ENCODE results near the gene TTC21B.

The TTC21B gene

GRCh38 chr2:165891943-165892342 is 61.6 kb downstream of the TTC21B start:
- H3K9me3 ChIP-seq (ENCODE audit: control insufficient read depth in 1 of 2, low read length in 2 of 2): no peaks in the 10 kb centered on the region
- H3K27me3 ChIP-seq (ENCODE audit: control insufficient read depth in 1 of 2, insufficient read depth in 2 of 2, low read length in 2 of 2): no peaks in the 10 kb centered on the region
- H3K9ac ChIP-seq (ENCODE audit: low read depth in 1 of 2, low read length in 2 of 2): no peak overlapping the region
- no peak overlapping the region for H3K4me3 ChIP-seq (ENCODE audit: low read depth in 1 of 2, low read length in 2 of 2)
- no peaks in the 10 kb centered on the region for H3K4me1 ChIP-seq (ENCODE audit: control insufficient read depth in 1 of 2, insufficient read depth in 2 of 2, low read length in 2 of 2)
- H3K36me3 ChIP-seq (ENCODE audit: control insufficient read depth in 1 of 2, insufficient read depth in 2 of 2, low read length in 2 of 2): peaks cover 3 to 24% of the 10 kb centered on the region in 2 donors
- no peak overlapping the region for H3K27ac ChIP-seq (ENCODE audit: low read depth, low read length)

- H3K4me1 ChIP-seq (ENCODE audit: control insufficient read depth in 1 of 2, insufficient read depth in 2 of 2, low read length in 2 of 2): no peaks in the 10 kb centered on the region
- H3K9ac ChIP-seq (ENCODE audit: low read depth in 1 of 2, low read length in 2 of 2): no peak overlapping the region
- H3K27ac ChIP-seq (ENCODE audit: low read depth, low read length): no peak overlapping the region
- peaks cover 3 to 18% of the 10 kb centered on the region in 2 donors for H3K36me3 ChIP-seq (ENCODE audit: control insufficient read depth in 1 of 2, insufficient read depth in 2 of 2, low read length in 2 of 2)
- H3K27me3 ChIP-seq (ENCODE audit: control insufficient read depth in 1 of 2, insufficient read depth in 2 of 2, low read length in 2 of 2): no peaks in the 10 kb centered on the region
- no peak overlapping the region for H3K4me3 ChIP-seq (ENCODE audit: low read depth in 1 of 2, low read length in 2 of 2)
- no peaks in the 10 kb centered on the region for H3K9me3 ChIP-seq (ENCODE audit: control insufficient read depth in 1 of 2, low read length in 2 of 2)
These were observed 62.2 kb downstream of the TTC21B start for GRCh38 chr2:165891345-165891744.

- Histone ChIP-seq H3K27ac (ENCODE audit: low read depth, low read length) (no peak overlapping the region), H3K36me3 (ENCODE audit: control insufficient read depth in 1 of 2, insufficient read depth in 2 of 2, low read length in 2 of 2) (peaks cover 0 to 16% of the 10 kb centered on the region in 2 donors), H3K4me1 (ENCODE audit: control insufficient read depth in 1 of 2, insufficient read depth in 2 of 2, low read length in 2 of 2) (no peaks in the 10 kb centered on the region), H3K9me3 (ENCODE audit: control insufficient read depth in 1 of 2, low read length in 2 of 2) (no peaks in the 10 kb centered on the region), H3K9ac (ENCODE audit: low read depth in 1 of 2, low read length in 2 of 2) (no peak overlapping the region), H3K27me3 (ENCODE audit: control insufficient read depth in 1 of 2, insufficient read depth in 2 of 2, low read length in 2 of 2) (no peaks in the 10 kb centered on the region), H3K4me3 (ENCODE audit: low read depth in 1 of 2, low read length in 2 of 2) (no peak overlapping the region)
These were observed 63.8 kb downstream of the TTC21B start for GRCh38 chr2:165889798-165890197.

- no peak overlapping the region for H3K9ac ChIP-seq (ENCODE audit: low read depth in 1 of 2, low read length in 2 of 2)
- H3K27ac ChIP-seq (ENCODE audit: low read depth, low read length): no peak overlapping the region
- peaks cover 0 to 11% of the 10 kb centered on the region in 2 donors for H3K36me3 ChIP-seq (ENCODE audit: control insufficient read depth in 1 of 2, insufficient read depth in 2 of 2, low read length in 2 of 2)
These were observed 64.4 kb downstream of the TTC21B start for GRCh38 chr2:165889158-165889557.

GRCh38 chr2:165888171-165888570 is 65.4 kb downstream of the TTC21B start:
- Histone ChIP-seq H3K27me3 (ENCODE audit: control insufficient read depth in 1 of 2, insufficient read depth in 2 of 2, low read length in 2 of 2) (no peaks in the 10 kb centered on the region), H3K27ac (ENCODE audit: low read depth, low read length) (no peak overlapping the region), H3K9me3 (ENCODE audit: control insufficient read depth in 1 of 2, low read length in 2 of 2) (no peaks in the 10 kb centered on the region), H3K4me3 (ENCODE audit: low read depth in 1 of 2, low read length in 2 of 2) (no peak overlapping the region), H3K36me3 (ENCODE audit: control insufficient read depth in 1 of 2, insufficient read depth in 2 of 2, low read length in 2 of 2) (peaks cover 0 to 12% of the 10 kb centered on the region in 2 donors), H3K4me1 (ENCODE audit: control insufficient read depth in 1 of 2, insufficient read depth in 2 of 2, low read length in 2 of 2) (no peaks in the 10 kb centered on the region), H3K9ac (ENCODE audit: low read depth in 1 of 2, low read length in 2 of 2) (no peak overlapping the region)

More at GRCh38 chr2:165889158-165889557, 64.4 kb downstream of the TTC21B start:
- H3K27me3 ChIP-seq (ENCODE audit: control insufficient read depth in 1 of 2, insufficient read depth in 2 of 2, low read length in 2 of 2): no peaks in the 10 kb centered on the region
- H3K4me1 ChIP-seq (ENCODE audit: control insufficient read depth in 1 of 2, insufficient read depth in 2 of 2, low read length in 2 of 2): no peaks in the 10 kb centered on the region
- H3K4me3 ChIP-seq (ENCODE audit: low read depth in 1 of 2, low read length in 2 of 2): no peak overlapping the region
- H3K9me3 ChIP-seq (ENCODE audit: control insufficient read depth in 1 of 2, low read length in 2 of 2): no peaks in the 10 kb centered on the region

GRCh38 chr2:165886487-165887146 is 67.0 kb downstream of the TTC21B start:
- Histone ChIP-seq H3K27ac (ENCODE audit: low read depth, low read length) (no peak overlapping the region), H3K27me3 (ENCODE audit: control insufficient read depth in 1 of 2, insufficient read depth in 2 of 2, low read length in 2 of 2) (no peaks in the 10 kb centered on the region), H3K4me1 (ENCODE audit: control insufficient read depth in 1 of 2, insufficient read depth in 2 of 2, low read length in 2 of 2) (no peaks in the 10 kb centered on the region), H3K4me3 (ENCODE audit: low read depth in 1 of 2, low read length in 2 of 2) (no peak overlapping the region), H3K9me3 (ENCODE audit: control insufficient read depth in 1 of 2, low read length in 2 of 2) (no peaks in the 10 kb centered on the region), H3K9ac (ENCODE audit: low read depth in 1 of 2, low read length in 2 of 2) (no peak overlapping the region), H3K36me3 (ENCODE audit: control insufficient read depth in 1 of 2, insufficient read depth in 2 of 2, low read length in 2 of 2) (peaks cover 0 to 11% of the 10 kb centered on the region in 2 donors)

- H3K27me3 ChIP-seq (ENCODE audit: control insufficient read depth in 1 of 2, insufficient read depth in 2 of 2, low read length in 2 of 2): no peaks in the 10 kb centered on the region
- no peaks in the 10 kb centered on the region for H3K9me3 ChIP-seq (ENCODE audit: control insufficient read depth in 1 of 2, low read length in 2 of 2)
- H3K9ac ChIP-seq (ENCODE audit: low read depth in 1 of 2, low read length in 2 of 2): no peak overlapping the region
- H3K27ac ChIP-seq (ENCODE audit: low read depth, low read length): no peak overlapping the region
- H3K36me3 ChIP-seq (ENCODE audit: control insufficient read depth in 1 of 2, insufficient read depth in 2 of 2, low read length in 2 of 2): peaks cover 0 to 13% of the 10 kb centered on the region in 2 donors
- H3K4me3 ChIP-seq (ENCODE audit: low read depth in 1 of 2, low read length in 2 of 2): no peak overlapping the region
- no peaks in the 10 kb centered on the region for H3K4me1 ChIP-seq (ENCODE audit: control insufficient read depth in 1 of 2, insufficient read depth in 2 of 2, low read length in 2 of 2)
These were observed 75.7 kb downstream of the TTC21B start for GRCh38 chr2:165877565-165878550.

- Histone ChIP-seq H3K4me1 (ENCODE audit: control insufficient read depth in 1 of 2, insufficient read depth in 2 of 2, low read length in 2 of 2) (no peaks in the 10 kb centered on the region), H3K4me3 (ENCODE audit: low read depth in 1 of 2, low read length in 2 of 2) (no peak overlapping the region), H3K27me3 (ENCODE audit: control insufficient read depth in 1 of 2, insufficient read depth in 2 of 2, low read length in 2 of 2) (no peaks in the 10 kb centered on the region), H3K36me3 (ENCODE audit: control insufficient read depth in 1 of 2, insufficient read depth in 2 of 2, low read length in 2 of 2) (peaks cover 0 to 13% of the 10 kb centered on the region in 2 donors), H3K27ac (ENCODE audit: low read depth, low read length) (no peak overlapping the region), H3K9me3 (ENCODE audit: control insufficient read depth in 1 of 2, low read length in 2 of 2) (peaks cover 0 to 3% of the 10 kb centered on the region in 2 donors), H3K9ac (ENCODE audit: low read depth in 1 of 2, low read length in 2 of 2) (no peak overlapping the region)
These were observed 76.9 kb downstream of the TTC21B start for GRCh38 chr2:165876712-165877111.

GRCh38 chr2:165876269-165876668 is 77.3 kb downstream of the TTC21B start:
- Histone ChIP-seq H3K4me1 (ENCODE audit: control insufficient read depth in 1 of 2, insufficient read depth in 2 of 2, low read length in 2 of 2) (peaks cover under 1 to 1% of the 10 kb centered on the region in 2 donors), H3K27me3 (ENCODE audit: control insufficient read depth in 1 of 2, insufficient read depth in 2 of 2, low read length in 2 of 2) (no peaks in the 10 kb centered on the region), H3K27ac (ENCODE audit: low read depth, low read length) (no peak overlapping the region), H3K9ac (ENCODE audit: low read depth in 1 of 2, low read length in 2 of 2) (no peak overlapping the region), H3K36me3 (ENCODE audit: control insufficient read depth in 1 of 2, insufficient read depth in 2 of 2, low read length in 2 of 2) (peaks cover 0 to 13% of the 10 kb centered on the region in 2 donors), H3K4me3 (ENCODE audit: low read depth in 1 of 2, low read length in 2 of 2) (no peak overlapping the region), H3K9me3 (ENCODE audit: control insufficient read depth in 1 of 2, low read length in 2 of 2) (peaks cover 0 to 3% of the 10 kb centered on the region in 2 donors)

GRCh38 chr2:165874445-165875039 is 79.0 kb downstream of the TTC21B start:
- Histone ChIP-seq H3K36me3 (ENCODE audit: control insufficient read depth in 1 of 2, insufficient read depth in 2 of 2, low read length in 2 of 2) (peaks cover 0 to 8% of the 10 kb centered on the region in 2 donors), H3K9ac (ENCODE audit: low read depth in 1 of 2, low read length in 2 of 2) (no peak overlapping the region)

More at GRCh38 chr2:165874445-165875039, 79.0 kb downstream of the TTC21B start:
- Histone ChIP-seq H3K4me1 (ENCODE audit: control insufficient read depth in 1 of 2, insufficient read depth in 2 of 2, low read length in 2 of 2) (peaks cover 8 to 13% of the 10 kb centered on the region in 2 donors), H3K4me3 (ENCODE audit: low read depth in 1 of 2, low read length in 2 of 2) (no peak overlapping the region), H3K27ac (ENCODE audit: low read depth, low read length) (no peak overlapping the region), H3K27me3 (ENCODE audit: control insufficient read depth in 1 of 2, insufficient read depth in 2 of 2, low read length in 2 of 2) (no peaks in the 10 kb centered on the region), H3K9me3 (ENCODE audit: control insufficient read depth in 1 of 2, low read length in 2 of 2) (peaks cover 0 to 3% of the 10 kb centered on the region in 2 donors)
